Tongue (tissue), 2 donors: Measurements from ENCODE around the gene IFIH1. TPM values are rescaled to one million over a fixed set of nuclear protein-coding genes. Genes with fewer than 3 reads are reported as not detected.

ENCODE experiments used
- DNase-seq: peaks from one replicate; pipeline ENCODE4 v3.0.0-alpha.2; 2015
- total RNA-seq: library from RNA; depleted of rRNA; stranded (reverse); fragments of >200 nt; gene quantifications from one replicate; pipeline ENCODE4 v1.2.3, GENCODE V29; 2014

Gene IFIH1
- total RNA-seq, 1 donor from 2014 or later: 7.0 TPM

GRCh38 chr2:162308747-162309503, 9.6 kb downstream of the IFIH1 start:
- DNase-seq: no peak

GRCh38 chr2:162305901-162306300, 12.6 kb downstream of the IFIH1 start:
- DNase-seq: no peak

- no peak for DNase-seq
These were observed 16.6 kb downstream of the IFIH1 start for GRCh38 chr2:162301877-162302276.

- peak; percentile 85 for DNase-seq
These were observed 17.2 kb downstream of the IFIH1 start for GRCh38 chr2:162301151-162301804.

DNA sequence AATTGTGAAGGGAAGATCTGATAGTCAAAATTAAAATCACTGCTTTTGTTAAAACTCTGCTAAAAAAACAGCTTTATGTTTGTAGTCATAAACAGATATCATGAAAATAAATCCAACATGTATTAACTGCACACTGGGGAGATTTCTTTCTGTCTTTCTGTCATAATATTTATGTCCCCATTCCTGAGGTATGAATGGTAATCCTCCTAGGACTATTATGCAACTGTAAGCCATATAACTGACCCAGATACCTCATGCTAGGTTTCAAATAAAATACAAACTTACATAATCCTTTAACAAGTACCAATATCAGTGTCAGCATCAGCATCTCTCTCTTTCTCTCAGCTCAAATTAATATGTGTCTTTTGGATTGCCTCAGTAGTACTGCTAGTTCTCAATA, 18.2 kb downstream of the IFIH1 start:
- no peak for DNase-seq

DNA sequence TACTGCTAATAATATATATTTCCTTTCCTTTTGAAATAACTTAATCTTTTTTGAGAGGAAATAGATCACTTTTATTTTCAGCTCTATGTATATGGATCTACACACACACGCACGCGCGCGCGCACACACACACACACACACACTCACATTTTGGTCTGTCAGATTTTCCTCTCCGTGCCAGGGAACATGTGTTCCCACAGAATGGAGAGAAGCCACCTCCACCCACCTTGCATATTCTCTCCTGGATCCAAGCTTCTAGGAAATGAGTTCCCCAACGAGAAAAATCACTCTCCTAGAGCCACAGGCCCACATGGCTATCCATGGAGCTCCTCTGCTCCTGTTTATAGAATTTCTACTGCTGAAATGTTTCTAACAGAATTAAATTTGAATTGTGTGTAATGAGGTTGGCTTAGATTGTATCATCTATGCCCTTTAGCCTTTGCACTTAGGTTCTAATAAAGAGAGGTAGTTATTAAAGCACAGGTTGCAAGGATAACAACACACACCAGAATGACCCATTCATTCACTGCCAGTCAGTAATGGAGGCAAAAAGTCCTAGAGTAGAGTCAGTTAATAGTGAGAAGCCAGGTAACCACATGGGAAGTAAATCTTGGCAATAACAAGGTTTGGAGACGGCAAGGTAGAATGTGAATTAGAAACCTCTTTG, 19.7 kb downstream of the IFIH1 start:
- DNase-seq: no peak

DNA sequence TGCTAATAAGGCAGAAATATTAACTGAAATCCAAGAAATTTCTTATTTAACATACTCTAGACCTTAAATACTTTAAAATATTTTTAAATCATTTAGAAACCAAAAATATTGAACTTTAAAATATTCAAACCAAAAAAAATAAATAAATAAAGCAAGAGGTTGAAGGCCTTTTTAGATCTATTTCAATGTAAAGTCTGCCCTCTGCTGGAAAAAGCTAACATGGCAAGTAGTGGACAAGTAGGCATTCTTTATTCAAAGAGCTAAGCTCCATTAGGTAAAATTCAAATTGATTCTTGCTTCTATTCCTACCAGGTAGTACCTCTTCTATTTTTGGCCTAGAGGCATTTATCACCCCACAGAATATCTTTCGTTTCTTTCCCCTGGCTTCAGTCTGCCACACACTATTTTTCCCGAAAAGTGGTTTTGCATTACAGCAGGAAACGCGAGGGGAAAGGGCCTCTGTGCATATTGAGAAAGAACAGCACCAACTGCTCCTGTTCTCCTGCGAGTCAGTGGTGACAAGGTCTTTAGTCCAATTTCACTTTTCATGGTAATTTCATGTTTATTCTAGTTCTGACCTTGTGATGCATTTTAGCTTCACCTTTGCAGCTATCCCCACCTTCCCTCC, 20.4 kb downstream of the IFIH1 start:
- DNase-seq: peak; percentile 92

GRCh38 chr2:162295009-162295408, 23.5 kb downstream of the IFIH1 start:
- DNase-seq: no peak

- no peak for DNase-seq
These were observed 25.2 kb downstream of the IFIH1 start for GRCh38 chr2:162293122-162293786.

DNA sequence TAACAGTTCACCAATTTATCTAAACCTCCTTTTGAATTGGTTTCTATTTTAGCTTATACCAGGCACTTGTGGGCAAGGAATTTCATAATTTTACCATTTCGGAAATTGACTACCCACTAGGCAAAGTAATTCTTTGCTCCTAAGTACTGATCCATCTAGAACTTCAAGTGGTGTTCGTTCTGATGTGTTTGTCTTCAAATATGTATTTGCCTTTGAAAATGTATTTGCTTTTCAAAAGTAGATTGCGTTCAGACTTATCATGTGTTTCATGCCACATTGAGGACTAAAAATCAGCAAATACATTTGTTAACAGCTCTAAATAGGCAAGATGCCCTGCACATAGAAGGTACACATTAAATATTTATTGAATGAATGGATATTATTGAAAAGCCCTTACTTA, 26.7 kb downstream of the IFIH1 start:
- DNase-seq: no peak

- peak; percentile 30 for DNase-seq
These were observed 35.6 kb downstream of the IFIH1 start for GRCh38 chr2:162282765-162283425.

GRCh38 chr2:162280654-162281053, 37.8 kb downstream of the IFIH1 start:
- DNase-seq: no peak

GRCh38 chr2:162277381-162277780, 41.1 kb downstream of the IFIH1 start:
- no peak for DNase-seq

- DNase-seq: no peak
These were observed 50.5 kb downstream of the IFIH1 start for GRCh38 chr2:162267996-162268395.

GRCh38 chr2:162267496-162267895, 51.0 kb downstream of the IFIH1 start:
- no peak for DNase-seq

- DNase-seq: peak; percentile 70
These were observed 52.1 kb downstream of the IFIH1 start for GRCh38 chr2:162266460-162266760.

DNA sequence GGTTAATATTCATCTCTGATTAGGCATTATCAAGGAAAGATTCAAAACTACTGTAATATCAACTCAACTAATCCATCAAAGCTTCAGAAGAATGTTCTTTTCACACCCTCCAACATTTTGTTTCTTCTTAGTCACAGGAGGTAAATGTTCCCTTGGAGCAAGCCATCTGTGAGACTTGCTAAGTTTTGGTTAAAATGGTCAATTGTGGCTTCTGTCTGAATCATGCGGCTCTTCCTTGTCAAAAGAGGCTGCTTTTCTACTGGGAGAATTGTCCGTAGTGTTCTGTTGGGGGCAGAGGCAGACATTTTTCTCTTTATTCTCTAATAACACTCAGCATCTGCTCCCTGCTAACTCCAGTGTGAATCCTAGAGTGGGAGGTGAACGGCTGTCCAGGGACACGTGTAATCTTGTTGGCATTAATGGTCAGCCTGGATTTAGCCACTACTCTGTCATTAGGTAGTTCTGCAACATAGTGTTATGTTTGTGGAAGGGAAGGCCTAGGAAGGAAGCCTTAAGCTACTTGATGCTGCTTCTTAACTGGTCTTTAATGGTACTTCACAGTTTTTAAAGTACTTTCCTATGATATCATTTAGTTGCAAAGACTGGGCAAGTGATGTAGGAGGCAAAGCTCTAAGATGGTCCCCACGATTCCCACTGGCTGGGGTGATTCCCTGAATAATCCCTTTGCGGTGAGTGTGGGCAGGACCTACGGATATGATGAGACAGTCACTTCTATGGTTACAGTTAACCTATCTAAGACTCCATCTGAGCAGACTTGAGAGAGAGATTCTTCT, 52.6 kb downstream of the IFIH1 start:
- no peak for DNase-seq

DNA sequence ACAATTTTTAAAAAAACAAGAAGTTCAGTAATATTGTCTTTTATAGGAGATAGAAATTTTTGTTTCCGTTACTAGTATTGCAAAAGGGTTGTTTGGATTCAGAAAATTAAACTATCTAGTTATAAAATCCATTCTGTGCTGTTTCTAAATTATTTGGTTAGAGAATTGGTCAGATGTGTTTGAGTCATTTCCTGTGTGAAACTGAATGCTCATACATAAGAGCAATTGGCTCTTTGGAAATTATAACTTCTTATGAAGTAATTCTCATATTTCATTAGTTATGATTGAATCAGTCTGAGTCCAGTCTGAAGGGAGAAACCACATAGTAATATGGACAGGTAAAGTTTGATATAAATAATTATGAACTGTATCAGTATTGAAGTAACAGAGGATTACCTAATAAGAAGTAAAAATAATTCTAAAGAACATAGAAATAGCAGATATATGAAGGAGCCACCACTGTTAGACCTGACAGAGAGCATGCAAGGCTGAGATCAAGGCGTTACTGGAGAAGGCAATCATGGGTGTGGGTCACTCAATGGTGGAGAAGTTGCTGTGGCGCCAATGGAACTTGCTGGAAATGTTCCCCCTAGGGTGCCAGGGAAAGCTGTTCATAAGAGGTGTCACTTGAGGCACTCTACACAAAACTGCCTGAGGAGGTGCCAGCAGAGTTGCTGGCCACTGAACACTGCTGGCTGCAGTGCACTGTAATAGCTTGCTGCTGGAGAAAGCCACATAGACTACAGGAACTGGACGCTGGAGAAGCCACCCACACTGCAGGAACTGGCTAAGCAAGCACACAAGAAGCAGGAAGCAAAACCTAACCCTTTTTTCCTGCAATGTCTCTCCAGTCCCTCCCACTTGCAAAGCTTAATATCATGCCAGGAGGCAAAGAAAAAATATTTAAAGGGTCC, 57.2 kb downstream of the IFIH1 start:
- no peak for DNase-seq

DNA sequence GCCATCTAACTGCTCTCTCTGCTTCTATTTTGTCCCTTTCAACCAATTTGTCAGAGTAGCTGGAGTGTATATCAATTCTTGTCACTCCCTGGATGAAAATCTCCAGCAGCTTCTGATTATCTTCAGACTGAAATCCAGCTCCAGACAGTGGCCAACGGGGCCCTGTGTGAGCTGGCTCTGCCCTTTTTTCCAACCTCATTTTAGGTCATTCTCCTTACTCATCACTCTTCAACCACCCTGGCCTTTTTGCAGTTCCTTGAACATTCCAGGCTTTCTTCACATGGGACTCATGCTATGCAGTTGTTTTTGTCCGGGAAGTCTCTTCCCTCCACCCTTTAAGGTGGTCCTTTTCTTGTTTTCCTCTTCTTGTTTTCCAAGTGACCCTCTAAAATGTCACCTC, 59.8 kb downstream of the IFIH1 start:
- DNase-seq: no peak

DNA sequence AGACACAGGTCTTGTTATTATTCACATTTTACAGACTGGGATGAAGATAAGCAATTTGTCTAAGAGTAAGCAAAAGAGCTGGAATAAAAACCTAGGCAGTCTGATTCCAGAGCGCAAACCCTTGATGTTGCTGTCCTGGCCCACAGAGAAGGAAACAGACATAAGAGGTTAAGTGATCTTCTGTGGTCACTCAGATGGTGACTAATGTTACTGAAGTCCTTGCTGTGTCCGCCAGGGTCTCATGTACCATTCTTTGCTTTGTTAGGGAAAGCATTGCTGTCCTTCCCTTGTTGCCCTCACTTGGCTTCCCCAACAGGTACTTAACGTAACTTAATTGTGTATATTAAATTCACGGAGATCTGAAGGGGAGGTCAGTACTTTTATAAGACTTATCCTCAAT, 60.3 kb downstream of the IFIH1 start:
- no peak for DNase-seq
